Astrocyte of the spinal cord (primary cell): Measurements from ENCODE around the gene ATP5PO.

ENCODE experiments used
- DNase-seq: peaks from one replicate; pipeline ENCODE4 v3.0.0; 2011; ENCODE audit warnings: low read depth, low spot score
- H3K4me3 ChIP-seq: 2 replicates; pipeline ENCODE4 v1.5.1; 2011; ENCODE audit warnings: low read depth, mild to moderate bottlenecking, low read length, moderate library complexity
- in situ Hi-C: cut with HindIII; loops from 2 replicates; pipeline ENCODE4 v1.10.0; 2017; ENCODE audit warnings: low sequenced_read_pairs
- TF ChIP-seq, protein P1 (sequence below): IDR thresholded peaks from 2 replicates; pipeline ENCODE4 v1.5.1; 2012; ENCODE audit warnings: low read depth, mild to moderate bottlenecking, low read length, inconsistent platforms

Gene ATP5PO

DNA sequence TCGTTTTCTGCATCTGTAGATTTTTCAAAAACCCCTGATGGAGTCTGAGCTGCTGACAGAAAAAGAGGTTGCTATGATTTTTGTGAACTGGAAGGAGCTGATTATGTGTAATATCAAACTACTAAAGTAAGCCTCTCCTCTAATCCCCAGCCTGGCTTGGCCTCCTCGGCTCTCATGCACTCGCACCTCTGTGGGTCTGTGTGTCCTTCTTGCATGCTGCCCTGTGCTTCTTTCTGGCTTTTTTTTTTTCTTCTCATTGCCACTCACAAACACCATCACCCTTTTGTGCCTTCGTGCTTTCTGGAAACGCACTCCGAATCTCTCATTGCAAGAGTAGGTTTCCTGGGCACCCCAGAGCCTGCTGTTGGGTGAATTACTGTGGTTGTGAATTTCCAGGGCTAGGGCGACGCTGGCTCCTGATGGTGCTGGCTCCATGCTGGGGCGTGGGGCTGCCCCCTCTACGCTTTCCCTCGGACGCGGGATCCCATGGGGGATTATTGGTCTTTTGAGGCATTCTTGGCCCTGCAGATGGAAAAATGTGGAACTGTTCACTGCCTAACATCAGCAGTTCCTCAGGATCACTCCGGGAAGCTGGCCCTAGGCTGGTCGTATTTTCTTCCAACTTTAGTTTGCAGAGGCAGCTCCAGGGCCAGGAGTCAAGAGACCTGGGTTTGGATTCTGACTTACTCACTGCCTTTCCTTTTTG is 56.8 kb downstream of the ATP5PO start:
- no peak for DNase-seq
- TF ChIP-seq, protein P1, sequence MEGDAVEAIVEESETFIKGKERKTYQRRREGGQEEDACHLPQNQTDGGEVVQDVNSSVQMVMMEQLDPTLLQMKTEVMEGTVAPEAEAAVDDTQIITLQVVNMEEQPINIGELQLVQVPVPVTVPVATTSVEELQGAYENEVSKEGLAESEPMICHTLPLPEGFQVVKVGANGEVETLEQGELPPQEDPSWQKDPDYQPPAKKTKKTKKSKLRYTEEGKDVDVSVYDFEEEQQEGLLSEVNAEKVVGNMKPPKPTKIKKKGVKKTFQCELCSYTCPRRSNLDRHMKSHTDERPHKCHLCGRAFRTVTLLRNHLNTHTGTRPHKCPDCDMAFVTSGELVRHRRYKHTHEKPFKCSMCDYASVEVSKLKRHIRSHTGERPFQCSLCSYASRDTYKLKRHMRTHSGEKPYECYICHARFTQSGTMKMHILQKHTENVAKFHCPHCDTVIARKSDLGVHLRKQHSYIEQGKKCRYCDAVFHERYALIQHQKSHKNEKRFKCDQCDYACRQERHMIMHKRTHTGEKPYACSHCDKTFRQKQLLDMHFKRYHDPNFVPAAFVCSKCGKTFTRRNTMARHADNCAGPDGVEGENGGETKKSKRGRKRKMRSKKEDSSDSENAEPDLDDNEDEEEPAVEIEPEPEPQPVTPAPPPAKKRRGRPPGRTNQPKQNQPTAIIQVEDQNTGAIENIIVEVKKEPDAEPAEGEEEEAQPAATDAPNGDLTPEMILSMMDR, result no peak
- in situ Hi-C loops, result no loop called here
- H3K4me3 ChIP-seq, result no peak overlapping the region

DNA sequence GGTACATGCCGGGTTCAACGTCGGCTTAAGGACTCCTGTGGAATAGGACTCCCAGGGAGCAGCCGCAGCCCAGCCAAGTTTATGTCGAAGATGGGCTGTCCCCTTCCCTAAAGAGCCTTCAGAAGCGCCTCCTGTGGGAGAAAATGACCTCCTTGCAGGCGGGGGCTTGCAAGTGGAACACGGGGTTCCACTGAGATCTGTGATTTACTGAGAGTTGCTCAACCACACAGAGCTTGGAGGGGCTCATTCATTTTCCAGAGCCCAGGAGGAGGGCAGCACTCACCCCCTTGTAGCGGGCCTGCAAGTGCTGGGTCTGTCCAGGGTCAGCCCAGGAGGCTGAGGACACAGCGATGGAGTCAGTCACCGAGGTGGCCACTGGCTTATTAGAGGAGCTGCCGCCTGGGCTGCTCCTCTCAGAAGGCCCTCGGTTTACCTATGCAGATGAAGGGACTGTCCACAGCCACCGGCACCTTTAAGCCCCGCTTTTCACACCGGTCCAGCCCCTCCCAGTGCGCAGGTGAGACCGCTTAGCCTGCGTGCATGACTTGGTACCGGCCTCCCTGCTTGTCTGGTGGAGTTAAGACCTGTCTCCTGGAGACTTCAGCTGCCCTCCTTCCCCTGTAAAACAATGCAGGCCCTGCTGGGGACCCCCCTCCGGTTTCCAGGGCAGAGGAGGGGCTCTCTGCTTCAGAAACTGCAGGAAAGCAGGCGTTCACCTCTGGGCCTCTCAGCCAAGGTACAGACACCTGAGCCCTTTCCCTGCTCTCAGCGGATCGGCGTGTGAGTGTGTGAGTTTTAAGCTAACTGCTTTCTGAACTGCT is 57.5 kb downstream of the ATP5PO start:
- DNase-seq, result no peak
- TF ChIP-seq, protein P1, result no peak
- in situ Hi-C loops, result no loop called here
- H3K4me3 ChIP-seq, result no peak overlapping the region

DNA sequence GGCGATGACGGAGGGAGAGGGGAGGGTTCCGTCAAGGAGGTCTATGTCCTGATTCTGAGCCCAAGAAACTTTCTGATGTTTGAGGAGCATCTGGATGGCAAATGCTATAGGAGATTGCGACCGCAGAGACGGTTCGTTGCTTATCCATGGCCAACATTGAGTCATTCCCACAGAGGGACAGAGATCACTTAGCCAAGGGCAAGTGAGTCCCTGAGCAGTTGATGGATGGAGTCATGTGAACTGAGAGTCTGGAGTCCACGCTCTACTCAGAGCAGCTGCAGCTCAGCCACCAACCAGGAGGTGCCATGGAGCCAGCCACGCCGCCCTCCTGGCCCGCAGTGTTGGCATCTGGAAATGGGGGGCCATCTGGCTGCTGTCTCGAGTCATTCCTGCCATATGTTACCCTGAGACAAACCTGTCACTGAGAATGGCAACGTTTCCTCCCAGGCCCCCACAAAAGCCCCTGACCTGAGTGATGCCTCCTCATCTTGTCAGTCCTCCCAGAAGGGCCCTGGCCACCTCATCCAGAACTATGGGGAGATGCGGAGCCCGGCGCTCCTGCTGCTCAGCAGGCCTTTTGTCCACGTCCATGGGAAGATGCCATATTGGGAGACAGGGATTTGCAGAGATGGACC is 58.6 kb downstream of the ATP5PO start:
- H3K4me3 ChIP-seq, result no peak overlapping the region
- no peak for DNase-seq
- TF ChIP-seq, protein P1, result no peak
- in situ Hi-C loops, result no loop called here

DNA sequence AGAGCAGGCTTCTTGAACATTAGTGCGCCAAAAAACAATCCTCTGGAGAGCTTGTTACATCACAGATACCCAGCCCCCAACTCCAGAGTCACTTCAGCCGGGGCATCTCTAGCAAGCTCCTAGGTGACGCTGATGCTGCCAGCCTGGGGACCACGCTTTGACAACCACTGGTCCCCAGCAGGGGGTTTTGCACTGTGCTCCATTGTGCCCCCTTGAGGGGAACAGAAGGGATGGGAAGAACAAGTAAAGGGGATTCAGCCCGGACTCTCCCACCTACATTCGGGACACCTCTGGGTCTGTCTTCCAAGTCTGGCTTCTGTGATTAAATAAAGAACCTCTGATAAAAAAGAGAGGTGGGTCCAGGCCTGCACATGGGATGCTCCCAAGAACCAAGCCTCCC is 60.4 kb downstream of the ATP5PO start:
- in situ Hi-C loops, result no loop called here
- H3K4me3 ChIP-seq, result no peak overlapping the region
- DNase-seq, result no peak
- TF ChIP-seq, protein P1, result no peak

DNA sequence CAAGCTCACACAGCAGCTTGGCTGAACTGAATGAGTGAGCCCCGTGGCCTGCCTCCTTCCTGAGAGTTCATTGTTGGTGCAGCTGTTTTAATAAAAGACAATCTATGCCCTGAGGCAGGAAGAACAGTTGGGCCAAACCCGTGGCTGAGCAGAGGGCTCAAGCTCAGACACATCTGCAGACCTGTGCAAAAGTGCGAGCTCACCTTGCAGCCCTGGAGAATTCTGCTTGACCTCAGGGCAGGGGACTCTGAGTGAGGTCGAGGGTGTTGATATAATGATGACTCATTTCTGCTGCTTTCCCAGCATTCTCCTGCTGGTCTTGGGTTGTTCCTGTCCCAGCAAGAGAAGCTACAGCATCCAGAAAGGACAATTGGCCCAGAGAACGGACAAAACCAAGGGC is 61.0 kb downstream of the ATP5PO start:
- H3K4me3 ChIP-seq, result no peak overlapping the region
- TF ChIP-seq, protein P1, result no peak
- no peak for DNase-seq
- in situ Hi-C loops, result no loop called here
